Fibroblast of upper back skin (primary cell): ENCODE data around the gene UEVLD.

Source experiments
- DNase-seq: peaks from one replicate; pipeline ENCODE4 v3.0.0-alpha.2; 2013

UEVLD gene

DNA sequence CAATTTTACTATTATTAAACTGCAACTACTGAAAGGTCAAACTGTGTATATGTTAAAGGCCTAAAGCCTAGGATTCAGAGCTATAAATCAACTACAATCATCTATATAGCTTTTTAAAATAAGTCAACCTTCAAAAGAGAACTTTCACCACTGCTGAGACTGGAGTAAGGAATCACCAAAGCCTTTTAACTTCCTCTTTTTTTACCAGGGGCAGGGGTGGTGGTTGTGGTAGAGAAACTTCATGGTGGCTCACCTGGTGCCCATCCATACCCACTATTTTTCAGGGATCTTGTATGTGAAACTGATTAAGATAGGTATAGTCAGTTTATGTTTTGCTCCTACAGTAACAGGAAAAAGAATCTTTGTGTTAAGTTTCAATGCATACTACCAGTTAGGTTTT, 93.3 kb downstream of the UEVLD start:
- no peak for DNase-seq

- DNase-seq = no peak
Measured at GRCh38 chr11:18493310-18493709, 95.2 kb downstream of the UEVLD start.

- DNase-seq = no peak
Measured at GRCh38 chr11:18492888-18493287, 95.6 kb downstream of the UEVLD start.

GRCh38 chr11:18491924-18492323, 96.6 kb downstream of the UEVLD start:
- DNase-seq = no peak

GRCh38 chr11:18490736-18491485, 97.6 kb downstream of the UEVLD start:
- DNase-seq = no peak

DNA sequence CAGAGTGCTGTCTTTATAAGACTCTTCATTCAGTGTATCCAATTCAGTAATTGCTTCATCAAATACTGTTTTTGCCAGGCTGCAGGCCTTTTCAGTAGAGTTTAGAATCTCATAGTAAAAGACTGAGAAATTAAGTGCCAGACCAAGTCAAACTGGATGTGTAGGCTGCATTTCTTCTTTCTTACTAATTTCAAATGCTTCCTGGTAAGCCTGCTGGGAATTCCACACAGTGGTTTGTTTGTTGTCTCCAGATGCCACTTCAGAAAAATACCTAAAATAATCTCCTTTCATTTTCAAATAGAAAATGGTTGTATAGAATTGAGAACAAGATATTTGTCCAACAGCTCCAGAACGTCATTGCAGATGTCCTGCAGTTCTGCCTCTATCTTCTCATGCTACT, 98.2 kb downstream of the UEVLD start:
- DNase-seq = no peak

- DNase-seq = no peak
Measured at GRCh38 chr11:18485913-18486528, 102.5 kb downstream of the UEVLD start.
